Brain microvascular endothelial cell (primary cell): ENCODE measurements around the gene PTPRO.

ENCODE experiments used
- DNase-seq: peaks from one replicate; pipeline ENCODE4 v3.0.0-alpha.2; 2020
- H3K27ac ChIP-seq: fragments of 250-450 bp; sonication (Bioruptor Pico); 2 replicates; pipeline ENCODE4 v1.5.1; 2020; ENCODE audit warnings: mild to moderate bottlenecking, moderate library complexity
- H3K27me3 ChIP-seq: fragments of 250-450 bp; sonication (Bioruptor Pico); replicated peaks from 2 replicates; pipeline ENCODE4 v1.5.1; 2020; ENCODE audit warnings: mild to moderate bottlenecking
- H3K36me3 ChIP-seq: fragments of 250-450 bp; sonication (Bioruptor Pico); replicated peaks from 2 replicates; pipeline ENCODE4 v1.5.1; 2020; ENCODE audit warnings: mild to moderate bottlenecking
- H3K4me3 ChIP-seq: 2 replicates; pipeline ENCODE4 v1.5.1; 2011; ENCODE audit warnings: low read depth, mild to moderate bottlenecking, control low read depth, low read length, moderate library complexity
- CTCF ChIP-seq: IDR thresholded peaks from 2 replicates; pipeline ENCODE4 v1.5.1; 2011; ENCODE audit warnings: low read depth, mild to moderate bottlenecking, moderate library complexity, low read length, control low read depth, inconsistent platforms; ENCODE audit errors: missing control alignments
- in situ Hi-C: cut with HindIII; loops from 2 replicates; pipeline ENCODE4 v1.10.0; 2017; ENCODE audit warnings: low sequenced_read_pairs, low pct_ligation_motif_present

PTPRO gene

GRCh38 chr12:15580431-15580830 is 258.1 kb downstream of the PTPRO start:
- no peak overlapping the region for H3K4me3 ChIP-seq
- H3K27ac ChIP-seq = no peak overlapping the region
- in situ Hi-C loops = no loop called here
- H3K27me3 ChIP-seq = no peaks in the 10 kb centered on the region
- TF ChIP-seq CTCF = no peak
- DNase-seq = no peak
- H3K36me3 ChIP-seq = no peaks in the 10 kb centered on the region

- Histone ChIP-seq H3K27me3 (no peaks in the 10 kb centered on the region), H3K27ac (no peak overlapping the region), H3K36me3 (no peaks in the 10 kb centered on the region), H3K4me3 (no peak overlapping the region)
- in situ Hi-C loops = no loop called here
- TF ChIP-seq CTCF = no peak
- peak; percentile 49 for DNase-seq
Measured at GRCh38 chr12:15581006-15581405, 258.7 kb downstream of the PTPRO start.

- Histone ChIP-seq H3K27ac (no peak overlapping the region), H3K36me3 (no peaks in the 10 kb centered on the region), H3K4me3 (no peak overlapping the region), H3K27me3 (no peaks in the 10 kb centered on the region)
- no peak for TF ChIP-seq CTCF
- DNase-seq = no peak
- in situ Hi-C loops = no loop called here
Measured at GRCh38 chr12:15583804-15584203, 261.5 kb downstream of the PTPRO start.

GRCh38 chr12:15584366-15585041 is 262.2 kb downstream of the PTPRO start:
- peak; percentile 71 for TF ChIP-seq CTCF
- Histone ChIP-seq H3K27me3 (no peaks in the 10 kb centered on the region), H3K4me3 (no peak overlapping the region), H3K27ac (no peak overlapping the region), H3K36me3 (no peaks in the 10 kb centered on the region)
- DNase-seq = no peak
- in situ Hi-C loops = no loop called here

GRCh38 chr12:15589328-15590032 is 267.2 kb downstream of the PTPRO start:
- no peak for TF ChIP-seq CTCF
- H3K36me3 ChIP-seq = no peaks in the 10 kb centered on the region
- peak overlapping the region; percentile 57 for H3K4me3 ChIP-seq
- H3K27ac ChIP-seq = no peak overlapping the region
- DNase-seq = no peak
- H3K27me3 ChIP-seq = no peaks in the 10 kb centered on the region
- in situ Hi-C loops = no loop called here
